GM20431 (cell line): ENCODE data around the gene LRFN3.
"Not testable (repeated sequence)": the region's sequence is repeated elsewhere in the genome, so short reads cannot be mapped to it uniquely, and the experiment has no call there.

Experiments used
- in situ Hi-C: fragments of 300-500 bp; cut with MseI, MboI; formaldehyde crosslinking; loops from one replicate; pipeline ENCODE4 v1.15.0; 2020; ENCODE audit warnings: low sequenced_read_pairs; ENCODE audit not compliant: unreplicated experiment

LRFN3 gene

DNA sequence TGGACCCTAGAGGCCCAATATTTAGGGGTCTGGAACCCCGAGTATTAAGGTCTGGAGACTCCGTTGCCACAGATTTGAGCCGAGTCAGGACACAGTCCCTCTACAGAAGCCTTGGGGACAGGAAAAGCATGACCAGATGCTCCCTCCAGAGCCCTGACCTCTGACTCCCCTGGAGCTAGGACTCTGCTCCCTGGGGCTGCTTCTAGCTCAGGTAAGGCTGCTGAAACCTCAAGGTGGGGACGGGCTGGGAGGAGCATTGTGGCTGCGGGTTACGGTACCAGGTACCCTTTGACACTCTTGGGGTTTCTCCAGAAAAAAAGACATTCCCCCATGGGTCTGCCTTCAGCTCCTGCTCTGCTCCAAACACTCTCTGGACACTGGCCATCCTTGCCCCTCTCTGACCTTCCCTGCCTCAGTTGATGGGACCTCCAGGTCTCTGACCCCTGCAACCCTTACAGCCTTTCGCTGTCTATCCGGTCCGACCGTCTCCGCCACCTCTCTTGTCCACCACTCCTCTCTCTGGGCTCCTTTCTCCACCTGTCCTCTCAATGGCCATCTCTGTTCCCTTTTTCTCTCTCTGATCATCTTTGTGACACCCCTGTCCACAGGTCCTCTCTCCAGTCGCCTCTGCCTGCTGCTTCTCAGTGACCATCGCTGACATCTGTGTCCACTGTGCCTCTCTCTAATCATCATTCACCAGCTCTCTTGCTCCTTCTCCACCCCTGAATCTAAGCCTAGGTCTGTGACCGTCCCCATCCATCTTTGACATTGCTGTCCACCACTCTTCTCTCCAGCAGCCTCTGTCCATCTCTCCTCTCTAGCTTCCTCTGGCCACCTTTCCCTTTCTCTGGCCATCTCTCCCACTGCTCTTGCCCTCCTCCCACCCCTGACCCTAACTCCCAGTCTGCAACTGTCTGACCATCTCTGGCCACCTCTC lies 1.4 kb downstream of the LRFN3 start:
- in situ Hi-C loops = loop anchor here (10.0 kb wide), 1 partner anchor 243 kb away; no protein-coding TSS in a partner anchor

DNA sequence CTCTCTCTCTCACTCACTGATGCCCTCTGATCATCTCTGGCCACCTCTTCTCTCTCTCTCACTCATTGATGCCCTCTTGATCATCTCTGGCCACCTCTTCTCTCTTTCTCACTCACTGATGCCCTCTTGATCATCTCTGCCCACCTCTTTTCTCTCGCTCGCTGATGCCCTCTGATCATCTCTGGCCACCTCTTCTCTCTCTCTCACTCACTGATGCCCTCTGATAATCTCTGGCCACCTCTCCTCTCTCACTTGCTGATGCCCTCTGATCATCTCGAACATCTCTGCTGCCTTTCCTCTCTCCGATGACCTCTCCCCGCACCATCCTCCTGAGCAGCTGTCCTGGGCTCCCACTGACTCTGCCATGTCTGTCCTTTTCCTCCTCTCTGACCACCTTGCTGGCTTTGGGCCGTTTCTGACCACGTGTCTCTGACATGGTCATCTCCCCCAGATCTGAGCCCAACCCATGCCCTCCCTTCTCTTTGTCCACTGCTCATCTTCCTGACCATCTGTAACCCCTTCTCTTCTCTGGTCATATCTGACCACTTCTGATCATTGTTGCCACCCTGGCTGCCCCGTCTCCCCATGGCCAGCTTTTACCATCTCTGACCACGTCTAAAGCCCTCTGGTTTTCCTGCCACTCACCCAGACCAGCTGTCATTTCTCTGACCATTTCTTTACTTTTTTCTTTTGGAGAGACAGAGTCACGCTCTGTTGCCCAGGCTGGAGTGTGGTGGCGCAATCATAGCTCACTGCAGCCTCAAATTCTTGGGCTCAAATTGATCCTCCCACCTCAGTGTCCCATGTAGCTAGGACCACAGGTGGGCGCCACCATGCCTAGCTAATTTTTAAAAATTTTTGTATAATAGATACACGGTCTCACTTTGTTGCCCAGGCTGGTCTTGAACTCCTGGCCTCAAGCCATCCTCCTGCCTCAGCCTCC lies 2.4 kb downstream of the LRFN3 start:
- in situ Hi-C loops = loop anchor here (10.0 kb wide), 1 partner anchor 244 kb away; no protein-coding TSS in a partner anchor

DNA sequence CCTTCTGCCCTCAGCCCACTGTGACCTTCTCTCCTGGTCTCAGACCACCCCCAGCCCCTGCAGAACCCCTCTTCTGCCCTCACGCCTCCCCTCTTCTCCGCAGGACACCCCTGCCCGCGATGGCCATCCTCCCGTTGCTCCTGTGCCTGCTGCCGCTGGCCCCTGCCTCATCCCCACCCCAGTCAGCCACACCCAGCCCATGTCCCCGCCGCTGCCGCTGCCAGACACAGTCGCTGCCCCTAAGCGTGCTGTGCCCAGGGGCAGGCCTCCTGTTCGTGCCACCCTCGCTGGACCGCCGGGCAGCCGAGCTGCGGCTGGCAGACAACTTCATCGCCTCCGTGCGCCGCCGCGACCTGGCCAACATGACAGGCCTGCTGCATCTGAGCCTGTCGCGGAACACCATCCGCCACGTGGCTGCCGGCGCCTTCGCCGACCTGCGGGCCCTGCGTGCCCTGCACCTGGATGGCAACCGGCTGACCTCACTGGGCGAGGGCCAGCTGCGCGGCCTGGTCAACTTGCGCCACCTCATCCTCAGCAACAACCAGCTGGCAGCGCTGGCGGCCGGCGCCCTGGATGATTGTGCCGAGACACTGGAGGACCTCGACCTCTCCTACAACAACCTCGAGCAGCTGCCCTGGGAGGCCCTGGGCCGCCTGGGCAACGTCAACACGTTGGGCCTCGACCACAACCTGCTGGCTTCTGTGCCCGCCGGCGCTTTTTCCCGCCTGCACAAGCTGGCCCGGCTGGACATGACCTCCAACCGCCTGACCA lies 3.3 kb downstream of the LRFN3 start:
- in situ Hi-C loops = loop anchor here (10.0 kb wide), 1 partner anchor 245 kb away; no protein-coding TSS in a partner anchor

DNA sequence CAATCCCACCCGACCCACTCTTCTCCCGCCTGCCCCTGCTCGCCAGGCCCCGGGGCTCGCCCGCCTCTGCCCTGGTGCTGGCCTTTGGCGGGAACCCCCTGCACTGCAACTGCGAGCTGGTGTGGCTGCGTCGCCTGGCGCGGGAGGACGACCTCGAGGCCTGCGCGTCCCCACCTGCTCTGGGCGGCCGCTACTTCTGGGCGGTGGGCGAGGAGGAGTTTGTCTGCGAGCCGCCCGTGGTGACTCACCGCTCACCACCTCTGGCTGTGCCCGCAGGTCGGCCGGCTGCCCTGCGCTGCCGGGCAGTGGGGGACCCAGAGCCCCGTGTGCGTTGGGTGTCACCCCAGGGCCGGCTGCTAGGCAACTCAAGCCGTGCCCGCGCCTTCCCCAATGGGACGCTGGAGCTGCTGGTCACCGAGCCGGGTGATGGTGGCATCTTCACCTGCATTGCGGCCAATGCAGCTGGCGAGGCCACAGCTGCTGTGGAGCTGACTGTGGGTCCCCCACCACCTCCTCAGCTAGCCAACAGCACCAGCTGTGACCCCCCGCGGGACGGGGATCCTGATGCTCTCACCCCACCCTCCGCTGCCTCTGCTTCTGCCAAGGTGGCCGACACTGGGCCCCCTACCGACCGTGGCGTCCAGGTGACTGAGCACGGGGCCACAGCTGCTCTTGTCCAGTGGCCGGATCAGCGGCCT lies 4.1 kb downstream of the LRFN3 start:
- in situ Hi-C loops = no loop called here

DNA sequence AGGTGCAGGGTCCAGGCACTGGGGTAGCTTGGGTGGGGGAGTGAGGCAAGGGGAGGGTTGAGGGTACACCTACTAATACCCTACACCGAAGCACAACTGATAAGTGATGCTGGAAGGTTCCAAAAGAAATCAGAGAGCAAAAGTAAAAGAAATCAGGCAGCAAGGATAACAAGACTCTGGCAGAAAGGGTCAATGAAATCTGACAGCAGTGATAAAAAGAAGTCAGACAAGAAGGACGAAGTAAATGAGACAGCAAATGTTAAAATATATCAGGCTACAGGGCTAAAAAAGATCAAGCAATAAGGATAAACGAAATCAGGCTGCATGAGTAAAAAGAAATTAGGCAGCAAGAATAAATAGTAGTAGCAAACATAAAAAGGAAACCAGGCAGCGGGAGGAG lies 4.7 kb downstream of the LRFN3 start:
- in situ Hi-C loops = no loop called here

- in situ Hi-C loops = no loop called here
These were observed 6.1 kb downstream of the LRFN3 start for GRCh38 chr19:35942235-35942634.

DNA sequence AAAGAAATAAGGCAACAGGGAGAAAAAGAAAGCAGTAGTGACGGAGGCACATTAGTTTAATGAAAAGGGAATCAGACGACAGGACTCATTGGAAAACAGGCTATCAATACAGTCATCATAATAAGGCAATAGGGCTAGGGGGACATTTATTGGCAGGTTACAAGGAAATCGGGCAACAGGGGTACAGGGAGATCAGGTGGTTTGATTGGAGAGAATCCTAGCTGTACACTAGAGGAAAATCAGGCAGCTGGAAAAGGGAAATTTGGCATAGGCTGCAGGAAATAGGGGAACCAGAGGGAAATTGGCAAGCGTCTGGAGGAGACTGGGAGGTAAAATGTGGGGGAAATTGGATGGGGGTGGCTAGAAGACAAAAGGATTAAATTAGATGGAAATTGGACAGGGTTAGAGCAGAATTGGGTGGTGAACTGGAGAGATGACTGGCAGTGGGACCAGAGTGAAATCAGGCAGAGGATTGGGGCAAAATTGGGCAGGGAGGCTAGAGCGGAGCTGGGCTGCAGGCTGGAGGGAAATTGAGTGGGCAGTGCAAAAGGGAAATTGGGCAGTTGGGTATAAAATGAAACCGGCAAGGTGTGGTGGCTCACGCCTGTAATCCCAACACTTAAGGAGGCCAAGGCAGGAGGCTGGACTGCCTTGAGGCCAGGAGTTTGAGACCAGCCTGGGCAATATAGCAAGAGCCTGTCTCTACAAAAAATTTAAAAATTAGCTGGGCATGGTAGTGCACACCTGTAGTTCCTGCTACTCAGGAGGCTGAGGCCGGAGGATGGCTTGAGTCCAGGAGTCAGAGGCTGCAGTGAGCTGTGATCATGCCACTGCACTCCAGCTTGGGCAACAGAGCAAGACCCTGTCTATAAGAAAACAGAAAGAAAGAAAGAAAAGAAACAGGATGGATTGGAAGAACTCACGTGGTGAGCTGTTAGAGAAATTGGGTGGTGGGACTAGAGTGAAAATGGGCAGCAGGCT lies 7.4 kb downstream of the LRFN3 start:
- in situ Hi-C loops = no loop called here

DNA sequence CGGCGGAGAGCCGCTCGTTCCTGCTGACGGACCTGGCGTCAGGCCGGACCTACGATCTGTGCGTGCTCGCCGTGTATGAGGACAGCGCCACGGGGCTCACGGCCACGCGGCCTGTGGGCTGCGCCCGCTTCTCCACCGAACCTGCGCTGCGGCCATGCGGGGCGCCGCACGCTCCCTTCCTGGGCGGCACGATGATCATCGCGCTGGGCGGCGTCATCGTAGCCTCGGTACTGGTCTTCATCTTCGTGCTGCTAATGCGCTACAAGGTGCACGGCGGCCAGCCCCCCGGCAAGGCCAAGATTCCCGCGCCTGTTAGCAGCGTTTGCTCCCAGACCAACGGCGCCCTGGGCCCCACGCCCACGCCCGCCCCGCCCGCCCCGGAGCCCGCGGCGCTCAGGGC lies 8.4 kb downstream of the LRFN3 start:
- in situ Hi-C loops = no loop called here

DNA sequence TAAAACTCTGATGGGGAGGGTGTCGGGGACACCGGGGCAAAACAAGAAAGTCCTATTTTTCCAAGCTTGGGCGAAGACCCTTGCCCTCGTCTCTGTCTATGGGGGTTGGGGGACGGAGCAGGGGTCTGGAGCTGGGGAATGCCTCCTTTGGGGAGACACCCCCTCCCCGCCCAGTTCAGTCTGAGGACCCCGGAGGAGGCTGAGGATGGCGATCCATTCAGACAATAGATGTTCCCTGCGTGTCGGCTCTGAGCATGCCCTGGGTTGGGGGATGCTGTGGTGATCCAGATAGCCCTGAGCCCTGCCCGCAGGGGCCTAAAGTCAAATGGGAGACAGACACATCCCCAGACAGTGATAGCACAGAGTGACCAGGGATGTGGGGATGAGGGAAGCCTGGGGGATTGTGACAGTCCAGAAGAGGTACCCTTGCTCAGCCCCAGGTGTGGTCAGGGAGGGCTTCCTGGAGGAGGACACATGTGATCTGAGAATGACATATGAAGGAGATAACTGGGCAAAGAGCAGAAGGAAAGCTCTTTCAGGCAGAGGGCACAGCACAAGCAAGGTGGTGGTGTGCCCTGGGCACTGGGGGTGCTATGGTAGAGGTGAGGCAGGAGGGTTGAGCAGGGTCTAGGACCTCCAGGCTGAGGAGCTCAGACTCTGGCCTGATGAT lies 9.1 kb downstream of the LRFN3 start:
- in situ Hi-C loops = no loop called here

GRCh38 chr19:35946203-35946602 lies 10.0 kb downstream of the LRFN3 start:
- in situ Hi-C loops = no loop called here

DNA sequence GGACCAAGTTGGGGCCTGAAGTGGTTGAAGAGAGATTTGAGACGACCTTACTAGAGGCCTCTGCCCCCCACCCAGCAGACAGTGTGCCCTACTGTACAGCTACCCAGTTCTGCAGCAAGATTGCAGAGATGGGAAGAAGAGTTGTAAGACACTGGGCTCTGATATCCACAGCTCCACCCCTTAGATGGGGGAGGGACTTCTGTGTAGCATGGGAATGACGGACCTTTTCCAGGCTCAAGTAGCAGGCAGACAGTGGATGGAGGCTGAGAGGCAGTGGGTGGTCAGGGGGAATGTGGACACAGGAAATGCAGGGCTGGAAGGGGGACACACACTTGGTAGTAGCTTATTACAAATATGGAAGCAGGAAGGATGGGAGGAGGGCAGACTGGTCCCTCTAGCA lies 13.0 kb downstream of the LRFN3 start:
- in situ Hi-C loops = no loop called here

DNA sequence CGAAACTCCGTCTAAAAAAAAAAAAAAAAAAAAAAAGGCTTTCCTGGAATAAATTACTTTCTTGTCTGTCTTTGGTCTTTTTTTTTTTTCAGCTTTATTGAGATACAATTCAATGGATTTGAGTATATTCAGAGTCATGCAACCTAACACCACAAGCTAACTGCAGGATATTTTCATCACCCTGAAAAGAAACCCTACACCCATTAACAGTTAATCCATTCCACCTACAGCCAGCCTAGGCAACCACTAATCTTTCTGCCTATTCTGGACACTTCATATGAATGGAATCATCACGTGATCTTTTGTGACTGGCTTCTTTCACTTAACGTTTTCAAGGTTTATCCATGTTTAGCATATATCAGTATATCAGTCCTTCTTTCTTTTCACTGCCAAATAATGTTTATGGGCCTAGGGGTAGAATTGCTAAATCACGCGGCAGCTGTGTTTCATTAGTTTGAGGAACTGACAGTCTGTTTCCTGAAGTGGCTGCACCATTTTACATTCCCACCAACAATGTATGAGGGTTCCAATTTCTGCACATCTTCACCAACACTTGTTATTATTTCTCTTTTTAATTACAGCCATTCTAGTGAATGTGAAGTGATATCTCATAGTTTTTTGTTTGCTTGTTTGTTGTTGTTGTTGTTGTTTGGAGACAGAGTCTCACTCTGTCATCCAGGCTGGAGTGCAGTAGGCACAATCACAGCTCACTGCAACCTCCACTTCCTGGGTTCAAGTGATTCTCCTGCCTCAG lies 19.9 kb downstream of the LRFN3 start:
- in situ Hi-C loops = no loop called here

DNA sequence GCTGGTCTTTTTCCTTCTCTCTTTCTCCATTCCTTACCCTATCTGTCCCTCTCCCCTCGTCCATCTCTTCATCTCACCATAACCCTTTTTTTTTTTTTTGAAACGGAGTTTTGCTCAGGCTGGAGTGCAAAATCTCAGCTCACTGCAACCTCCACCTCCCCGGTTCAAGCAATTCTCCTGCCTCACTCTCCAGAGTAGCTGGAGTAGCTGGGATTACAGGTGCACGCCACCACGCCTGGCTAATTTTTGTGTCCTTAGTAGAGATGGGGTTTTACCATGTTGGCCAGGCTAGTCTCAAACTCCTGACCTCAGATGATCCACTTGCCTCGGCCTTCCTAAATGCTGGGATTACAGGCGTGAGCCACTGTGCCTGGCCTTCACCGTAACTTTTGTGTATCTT lies 21.2 kb downstream of the LRFN3 start:
- in situ Hi-C loops = not testable (repeated sequence)

DNA sequence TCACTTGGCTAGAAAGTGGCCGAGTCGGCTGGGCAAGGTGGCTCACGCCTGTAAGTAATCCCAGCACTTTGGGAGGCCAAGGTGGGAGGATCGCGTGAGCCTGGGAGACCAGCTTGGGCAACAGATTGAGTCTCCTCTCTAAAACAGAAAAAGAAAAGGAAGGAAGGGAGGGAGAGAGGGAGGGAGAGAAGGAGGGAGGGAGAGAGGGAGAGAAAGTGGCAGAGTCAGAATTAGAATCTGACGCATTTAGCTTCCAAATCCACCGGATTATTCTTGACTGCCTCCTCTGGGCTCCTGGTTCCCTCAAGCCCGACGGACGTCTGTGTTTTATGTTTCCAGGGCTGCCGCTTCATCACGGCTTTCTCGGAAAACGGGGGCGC lies 22.5 kb downstream of the LRFN3 start:
- in situ Hi-C loops = no loop called here

GRCh38 chr19:35959040-35959967 lies 23.1 kb downstream of the LRFN3 start:
- in situ Hi-C loops = no loop called here

DNA sequence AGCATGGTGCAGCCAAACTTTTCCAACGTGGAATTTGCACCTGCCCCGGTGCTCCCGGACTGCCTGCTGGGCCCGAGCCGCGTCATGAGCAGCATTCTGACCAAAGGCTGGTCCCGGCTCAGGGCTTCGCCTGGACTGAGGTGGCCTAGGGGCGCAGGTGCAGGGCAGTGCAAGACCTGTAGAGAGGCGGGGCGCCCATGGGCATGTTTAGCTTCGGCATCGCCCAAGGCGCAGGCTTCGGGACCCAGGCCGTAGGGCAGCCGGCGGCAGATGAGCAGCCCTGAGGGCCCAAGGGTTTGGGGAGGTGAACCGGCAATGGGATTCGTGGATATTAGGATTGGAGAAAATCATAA lies 23.8 kb downstream of the LRFN3 start:
- in situ Hi-C loops = no loop called here
